Measurements from ENCODE around the gene ZSCAN25.

DNA sequence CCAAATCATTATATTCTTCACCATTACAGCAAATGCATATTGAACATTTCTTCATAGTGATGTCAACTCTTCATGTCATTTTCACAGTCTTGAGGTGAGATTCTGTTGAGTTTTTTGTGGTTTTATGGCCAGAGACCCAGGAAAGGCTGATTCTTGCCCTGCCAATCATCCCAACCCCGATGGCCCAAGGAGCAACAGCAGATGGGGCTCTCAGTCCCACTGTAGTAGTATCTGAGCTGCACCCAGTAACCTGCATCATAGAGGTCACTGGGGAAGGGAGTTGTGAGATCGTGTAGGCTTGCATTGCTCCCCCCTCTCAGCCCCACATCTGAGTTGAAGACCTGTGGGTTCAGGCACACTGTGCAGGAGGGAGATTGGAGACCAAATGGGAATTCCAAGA lies 26.7 kb downstream of the ZSCAN25 start:
- TF ChIP-seq, protein P1, sequence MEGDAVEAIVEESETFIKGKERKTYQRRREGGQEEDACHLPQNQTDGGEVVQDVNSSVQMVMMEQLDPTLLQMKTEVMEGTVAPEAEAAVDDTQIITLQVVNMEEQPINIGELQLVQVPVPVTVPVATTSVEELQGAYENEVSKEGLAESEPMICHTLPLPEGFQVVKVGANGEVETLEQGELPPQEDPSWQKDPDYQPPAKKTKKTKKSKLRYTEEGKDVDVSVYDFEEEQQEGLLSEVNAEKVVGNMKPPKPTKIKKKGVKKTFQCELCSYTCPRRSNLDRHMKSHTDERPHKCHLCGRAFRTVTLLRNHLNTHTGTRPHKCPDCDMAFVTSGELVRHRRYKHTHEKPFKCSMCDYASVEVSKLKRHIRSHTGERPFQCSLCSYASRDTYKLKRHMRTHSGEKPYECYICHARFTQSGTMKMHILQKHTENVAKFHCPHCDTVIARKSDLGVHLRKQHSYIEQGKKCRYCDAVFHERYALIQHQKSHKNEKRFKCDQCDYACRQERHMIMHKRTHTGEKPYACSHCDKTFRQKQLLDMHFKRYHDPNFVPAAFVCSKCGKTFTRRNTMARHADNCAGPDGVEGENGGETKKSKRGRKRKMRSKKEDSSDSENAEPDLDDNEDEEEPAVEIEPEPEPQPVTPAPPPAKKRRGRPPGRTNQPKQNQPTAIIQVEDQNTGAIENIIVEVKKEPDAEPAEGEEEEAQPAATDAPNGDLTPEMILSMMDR (conservative IDR thresholded peaks at IDR 0.05): no peak
- no peak for TF ChIP-seq ZFX (IDR thresholded peaks at IDR 0.05)
